ENCODE results near the gene NLGN1. TPM values are rescaled to one million over a fixed set of nuclear protein-coding genes. Genes with fewer than 3 reads are reported as not detected.

The NLGN1 gene
- polyA plus RNA-seq, 1 donor from 2014 or later, result 2.7 TPM

DNA sequence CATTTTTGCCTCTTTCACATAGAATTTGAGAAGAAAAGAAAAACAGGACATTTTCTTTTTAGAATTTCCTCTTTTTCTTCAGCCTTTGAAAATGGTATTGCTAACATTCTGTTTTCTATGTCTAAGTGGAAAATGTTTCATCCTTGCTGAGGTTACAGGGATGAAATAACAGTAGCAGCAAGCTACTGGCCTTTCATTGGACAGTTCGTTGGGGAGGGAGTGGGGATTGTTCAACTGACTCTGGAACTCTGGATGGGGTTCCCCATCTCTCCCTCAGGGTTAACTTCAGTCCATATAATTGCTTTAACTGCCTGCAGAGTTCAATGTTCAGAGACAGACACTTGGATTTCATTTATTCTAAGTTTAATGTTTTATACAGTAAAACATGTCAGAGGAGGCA is 346.0 kb downstream of the NLGN1 start:
- no peaks in the 10 kb centered on the region for H3F3A ChIP-seq (ENCODE audit: insufficient read depth, low read length, poor library complexity, severe bottlenecking)
- H3K4me3 ChIP-seq (ENCODE audit: low read length), result no peak overlapping the region
- H3K4me2 ChIP-seq (ENCODE audit: low read length), result no peak overlapping the region
- H3K9me3 ChIP-seq (ENCODE audit: low read length), result no peaks in the 10 kb centered on the region
- no peaks in the 10 kb centered on the region for H3K36me3 ChIP-seq (ENCODE audit: insufficient read depth, low read length)
- no peaks in the 10 kb centered on the region for H3K9me2 ChIP-seq (ENCODE audit: insufficient read depth, low read length)
- no peak overlapping the region for H3K27ac ChIP-seq (ENCODE audit: low read length)
- H3K9ac ChIP-seq (ENCODE audit: low read length), result no peak overlapping the region
- H4K20me1 ChIP-seq (ENCODE audit: insufficient read depth), result no peaks in the 10 kb centered on the region
- H3K27me3 ChIP-seq (ENCODE audit: insufficient read depth, low read depth, low read length), result no peaks in the 10 kb centered on the region
- no peak for TF ChIP-seq SMC3 (conservative IDR thresholded peaks at IDR 0.05; ENCODE audit: poor library complexity)
- no peaks in the 10 kb centered on the region for H3K79me2 ChIP-seq (replicated peaks; ENCODE audit: insufficient read depth, low read length)
- no peak overlapping the region for H2AFZ ChIP-seq (ENCODE audit: low read depth, low read length)

DNA sequence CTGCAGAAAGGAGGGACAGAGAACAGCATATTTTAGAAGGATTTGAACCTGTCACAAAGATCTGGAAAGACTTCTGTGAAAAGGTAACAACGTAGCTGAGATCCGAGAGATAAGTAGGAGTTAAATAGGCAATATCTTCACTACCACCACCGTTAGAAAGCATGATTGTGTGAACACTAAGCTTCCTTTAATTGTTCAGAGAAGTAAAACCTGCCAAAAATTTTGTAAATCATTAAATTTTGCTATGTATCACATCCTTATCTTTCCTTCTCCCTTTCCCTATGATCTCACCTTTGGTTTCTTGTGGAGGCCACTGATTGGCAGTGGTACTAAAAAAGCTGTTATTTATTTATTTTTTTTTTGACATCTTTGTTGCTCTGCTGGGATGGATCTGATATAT is 346.9 kb downstream of the NLGN1 start:
- Histone ChIP-seq H3K27me3 (ENCODE audit: insufficient read depth, low read depth, low read length) (no peaks in the 10 kb centered on the region), H3K79me2 (replicated peaks; ENCODE audit: insufficient read depth, low read length) (no peaks in the 10 kb centered on the region), H3K9me3 (ENCODE audit: low read length) (no peaks in the 10 kb centered on the region), H3F3A (ENCODE audit: insufficient read depth, low read length, poor library complexity, severe bottlenecking) (no peaks in the 10 kb centered on the region), H3K4me2 (ENCODE audit: low read length) (no peak overlapping the region), H2AFZ (ENCODE audit: low read depth, low read length) (no peak overlapping the region), H3K36me3 (ENCODE audit: insufficient read depth, low read length) (no peaks in the 10 kb centered on the region), H3K27ac (ENCODE audit: low read length) (no peak overlapping the region), H3K4me3 (ENCODE audit: low read length) (no peak overlapping the region), H3K9ac (ENCODE audit: low read length) (no peak overlapping the region), H3K9me2 (ENCODE audit: insufficient read depth, low read length) (no peaks in the 10 kb centered on the region), H4K20me1 (ENCODE audit: insufficient read depth) (no peaks in the 10 kb centered on the region)
- TF ChIP-seq RAD21 (conservative IDR thresholded peaks at IDR 0.05), result no peak
- TF ChIP-seq TAF1 (IDR thresholded peaks at IDR 0.05; ENCODE audit: low read depth), result no peak
- TF ChIP-seq REST (IDR thresholded peaks at IDR 0.05; ENCODE audit: borderline replicate concordance), result no peak
- TF ChIP-seq EZH2 (IDR thresholded peaks at IDR 0.05; ENCODE audit: borderline replicate concordance, insufficient read depth, low read length, poor library complexity, severe bottlenecking), result no peak
- TF ChIP-seq EP300 (conservative IDR thresholded peaks at IDR 0.05; ENCODE audit: poor library complexity, severe bottlenecking), result no peak
- no peak for TF ChIP-seq POLR2AphosphoS5 (IDR thresholded peaks at IDR 0.05)
- TF ChIP-seq MXI1 (conservative IDR thresholded peaks at IDR 0.05; ENCODE audit: poor library complexity, severe bottlenecking), result no peak
- TF ChIP-seq, protein P1, sequence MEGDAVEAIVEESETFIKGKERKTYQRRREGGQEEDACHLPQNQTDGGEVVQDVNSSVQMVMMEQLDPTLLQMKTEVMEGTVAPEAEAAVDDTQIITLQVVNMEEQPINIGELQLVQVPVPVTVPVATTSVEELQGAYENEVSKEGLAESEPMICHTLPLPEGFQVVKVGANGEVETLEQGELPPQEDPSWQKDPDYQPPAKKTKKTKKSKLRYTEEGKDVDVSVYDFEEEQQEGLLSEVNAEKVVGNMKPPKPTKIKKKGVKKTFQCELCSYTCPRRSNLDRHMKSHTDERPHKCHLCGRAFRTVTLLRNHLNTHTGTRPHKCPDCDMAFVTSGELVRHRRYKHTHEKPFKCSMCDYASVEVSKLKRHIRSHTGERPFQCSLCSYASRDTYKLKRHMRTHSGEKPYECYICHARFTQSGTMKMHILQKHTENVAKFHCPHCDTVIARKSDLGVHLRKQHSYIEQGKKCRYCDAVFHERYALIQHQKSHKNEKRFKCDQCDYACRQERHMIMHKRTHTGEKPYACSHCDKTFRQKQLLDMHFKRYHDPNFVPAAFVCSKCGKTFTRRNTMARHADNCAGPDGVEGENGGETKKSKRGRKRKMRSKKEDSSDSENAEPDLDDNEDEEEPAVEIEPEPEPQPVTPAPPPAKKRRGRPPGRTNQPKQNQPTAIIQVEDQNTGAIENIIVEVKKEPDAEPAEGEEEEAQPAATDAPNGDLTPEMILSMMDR (IDR thresholded peaks at IDR 0.05; ENCODE audit: poor library complexity, severe bottlenecking), result no peak
- TF ChIP-seq SMC3 (conservative IDR thresholded peaks at IDR 0.05; ENCODE audit: poor library complexity), result no peak

DNA sequence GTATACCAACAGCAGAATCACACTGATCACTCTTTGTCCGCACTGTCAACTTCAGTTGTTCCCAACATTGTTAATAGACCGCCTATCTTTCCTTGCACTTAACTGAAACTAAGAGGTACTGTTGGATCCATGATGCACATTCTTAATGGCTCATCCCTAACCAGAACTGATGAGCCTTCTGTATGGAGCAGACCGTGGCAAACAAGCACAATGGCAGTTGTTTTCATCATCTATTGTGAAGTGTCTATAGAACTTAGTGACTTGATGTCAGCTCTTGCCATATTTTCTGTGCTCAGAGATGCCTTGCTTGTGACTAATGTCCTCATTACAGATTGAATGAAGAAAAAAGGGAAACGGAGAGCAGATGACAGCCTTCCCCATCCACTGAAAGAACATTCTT is 347.4 kb downstream of the NLGN1 start:
- H3F3A ChIP-seq (ENCODE audit: insufficient read depth, low read length, poor library complexity, severe bottlenecking), result no peaks in the 10 kb centered on the region
- TF ChIP-seq POLR2AphosphoS5 (IDR thresholded peaks at IDR 0.05) (no peak), TAF1 (IDR thresholded peaks at IDR 0.05; ENCODE audit: low read depth) (no peak), RAD21 (conservative IDR thresholded peaks at IDR 0.05) (no peak), EZH2 (IDR thresholded peaks at IDR 0.05; ENCODE audit: borderline replicate concordance, insufficient read depth, low read length, poor library complexity, severe bottlenecking) (no peak), EP300 (conservative IDR thresholded peaks at IDR 0.05; ENCODE audit: poor library complexity, severe bottlenecking) (no peak), MXI1 (conservative IDR thresholded peaks at IDR 0.05; ENCODE audit: poor library complexity, severe bottlenecking) (no peak), SMC3 (conservative IDR thresholded peaks at IDR 0.05; ENCODE audit: poor library complexity) (no peak), REST (IDR thresholded peaks at IDR 0.05; ENCODE audit: borderline replicate concordance) (no peak)
- TF ChIP-seq, protein P1 (IDR thresholded peaks at IDR 0.05; ENCODE audit: poor library complexity, severe bottlenecking), result no peak
- H3K4me2 ChIP-seq (ENCODE audit: low read length), result no peak overlapping the region
- H3K27me3 ChIP-seq (ENCODE audit: insufficient read depth, low read depth, low read length), result no peaks in the 10 kb centered on the region
- no peak overlapping the region for H3K4me3 ChIP-seq (ENCODE audit: low read length)
- no peak overlapping the region for H2AFZ ChIP-seq (ENCODE audit: low read depth, low read length)
- H3K9ac ChIP-seq (ENCODE audit: low read length), result no peak overlapping the region
- no peaks in the 10 kb centered on the region for H3K9me3 ChIP-seq (ENCODE audit: low read length)
- no peaks in the 10 kb centered on the region for H4K20me1 ChIP-seq (ENCODE audit: insufficient read depth)
- no peaks in the 10 kb centered on the region for H3K79me2 ChIP-seq (replicated peaks; ENCODE audit: insufficient read depth, low read length)
- no peak overlapping the region for H3K27ac ChIP-seq (ENCODE audit: low read length)
- no peaks in the 10 kb centered on the region for H3K9me2 ChIP-seq (ENCODE audit: insufficient read depth, low read length)
- H3K36me3 ChIP-seq (ENCODE audit: insufficient read depth, low read length), result no peaks in the 10 kb centered on the region

All from neural cell (in vitro differentiated cells).